MCF 10A (cell line): ENCODE results near the gene INTS11. TPM values are rescaled to one million over a fixed set of nuclear protein-coding genes. Genes with fewer than 3 reads are reported as not detected.

Experiments
- BruUV-seq: library from RNA; stranded (reverse); fragments of 400-500 nt; replicated peaks from 2 replicates; lab custom pipeline; 2021; lab: Mats Ljungman, UMichigan
- CTCF ChIA-PET: fragments of 300-600 bp; sonication (Branson Sonifier 250); formaldehyde crosslinking; extraction: SDS; loops from one replicate; lab custom pipeline; 2021; ENCODE audit warnings: antibody characterized with exemption, inconsistent platforms; lab: Yijun Ruan, JAX
- POLR2A ChIA-PET: fragments of 300-600, 350-650 bp; sonication (Branson Sonifier 250); formaldehyde crosslinking; extraction: SDS; loops from one replicate; lab custom pipeline; 2020; ENCODE audit warnings: antibody characterized with exemption, inconsistent platforms; lab: Yijun Ruan, JAX
- DNase-seq: peaks from one replicate; pipeline ENCODE4 v3.0.0-alpha.2; 2018; ENCODE audit not compliant: unreplicated experiment
- H3K27ac Mint-ChIP-seq: one replicate; pipeline ENCODE4 v1.8.0; 2022; ENCODE audit warnings: mild to moderate bottlenecking, low read depth, mixed read lengths; ENCODE audit not compliant: unreplicated experiment
- H3K27me3 Mint-ChIP-seq: one replicate; pipeline ENCODE4 v1.8.0; 2022; ENCODE audit warnings: mixed read lengths; ENCODE audit not compliant: insufficient read depth, unreplicated experiment
- H3K36me3 Mint-ChIP-seq: one replicate; pipeline ENCODE4 v1.8.0; 2022; ENCODE audit warnings: mild to moderate bottlenecking, moderate library complexity, mixed read lengths; ENCODE audit not compliant: insufficient read depth, unreplicated experiment
- H3K4me1 Mint-ChIP-seq: one replicate; pipeline ENCODE4 v1.8.0; 2022; ENCODE audit warnings: mixed read lengths; ENCODE audit not compliant: insufficient read depth, unreplicated experiment
- H3K4me3 Mint-ChIP-seq: one replicate; pipeline ENCODE4 v1.8.0; 2022; ENCODE audit warnings: mild to moderate bottlenecking, moderate library complexity, mixed read lengths; ENCODE audit not compliant: unreplicated experiment
- H3K9me3 Mint-ChIP-seq: one replicate; pipeline ENCODE4 v1.8.0; 2022; ENCODE audit warnings: mixed read lengths; ENCODE audit not compliant: unreplicated experiment
- intact Hi-C: fragments of 100-400 bp; cut with micrococcal nuclease; formaldehyde crosslinking; loops from 2 replicates; pipeline ENCODE4 v1.14.1; 2022
- total RNA-seq: library from RNA; stranded (reverse); gene quantifications from 2 replicates; pipeline ENCODE4 v1.2.3, GENCODE V29; 2022
- TF ChIP-seq, protein P1 (sequence below): fragments of 200-600 bp; IDR thresholded peaks from one replicate; pipeline ENCODE4 v1.8.0; 2022; ENCODE audit warnings: antibody characterized with exemption, mild to moderate bottlenecking; ENCODE audit not compliant: unreplicated experiment

Gene INTS11
- total RNA-seq, 1 experiment from 2014 or later, result 122 TPM

- ChIA-PET POLR2A (no interaction called here), CTCF (interaction anchor here (1.3 kb wide), 1 partner anchor 31 kb away, joined by 6 read pairs; no protein-coding TSS in a partner anchor)
- H3K27me3 Mint-ChIP-seq, result no peaks in the 10 kb centered on the region
- TF ChIP-seq, protein P1, sequence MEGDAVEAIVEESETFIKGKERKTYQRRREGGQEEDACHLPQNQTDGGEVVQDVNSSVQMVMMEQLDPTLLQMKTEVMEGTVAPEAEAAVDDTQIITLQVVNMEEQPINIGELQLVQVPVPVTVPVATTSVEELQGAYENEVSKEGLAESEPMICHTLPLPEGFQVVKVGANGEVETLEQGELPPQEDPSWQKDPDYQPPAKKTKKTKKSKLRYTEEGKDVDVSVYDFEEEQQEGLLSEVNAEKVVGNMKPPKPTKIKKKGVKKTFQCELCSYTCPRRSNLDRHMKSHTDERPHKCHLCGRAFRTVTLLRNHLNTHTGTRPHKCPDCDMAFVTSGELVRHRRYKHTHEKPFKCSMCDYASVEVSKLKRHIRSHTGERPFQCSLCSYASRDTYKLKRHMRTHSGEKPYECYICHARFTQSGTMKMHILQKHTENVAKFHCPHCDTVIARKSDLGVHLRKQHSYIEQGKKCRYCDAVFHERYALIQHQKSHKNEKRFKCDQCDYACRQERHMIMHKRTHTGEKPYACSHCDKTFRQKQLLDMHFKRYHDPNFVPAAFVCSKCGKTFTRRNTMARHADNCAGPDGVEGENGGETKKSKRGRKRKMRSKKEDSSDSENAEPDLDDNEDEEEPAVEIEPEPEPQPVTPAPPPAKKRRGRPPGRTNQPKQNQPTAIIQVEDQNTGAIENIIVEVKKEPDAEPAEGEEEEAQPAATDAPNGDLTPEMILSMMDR, result no peak
- no peak overlapping the region for H3K4me3 Mint-ChIP-seq
- H3K4me1 Mint-ChIP-seq, result no peaks in the 10 kb centered on the region
- BruUV-seq, result no TSS peak
- intact Hi-C loops, result no loop called here
- H3K36me3 Mint-ChIP-seq, result peaks cover 51% of the 10 kb centered on the region
- DNase-seq, result no peak
- no peak overlapping the region for H3K27ac Mint-ChIP-seq
- no peaks in the 10 kb centered on the region for H3K9me3 Mint-ChIP-seq
These were observed 16.5 kb upstream of the INTS11 start for GRCh38 chr1:1340791-1341548.

GRCh38 chr1:1340185-1340584, 15.7 kb upstream of the INTS11 start:
- CTCF ChIA-PET, result no interaction called here
- no peak for DNase-seq
- no peak overlapping the region for H3K4me3 Mint-ChIP-seq
- H3K36me3 Mint-ChIP-seq, result peaks cover 56% of the 10 kb centered on the region
- no peak overlapping the region for H3K27ac Mint-ChIP-seq
- intact Hi-C loops, result no loop called here
- no peaks in the 10 kb centered on the region for H3K4me1 Mint-ChIP-seq
- no peaks in the 10 kb centered on the region for H3K9me3 Mint-ChIP-seq
- no TSS peak for BruUV-seq
- TF ChIP-seq, protein P1, result no peak
- POLR2A ChIA-PET, result no interaction called here
- H3K27me3 Mint-ChIP-seq, result no peaks in the 10 kb centered on the region

- TF ChIP-seq, protein P1, result no peak
- intact Hi-C loops, result no loop called here
- Mint-ChIP-seq H3K27me3 (no peaks in the 10 kb centered on the region), H3K9me3 (no peaks in the 10 kb centered on the region), H3K4me1 (no peaks in the 10 kb centered on the region), H3K27ac (no peak overlapping the region), H3K36me3 (peaks cover 60% of the 10 kb centered on the region), H3K4me3 (no peak overlapping the region)
- POLR2A ChIA-PET, result interaction anchor here (0.9 to 1.1 kb wide), 2 partner anchors 9 to 12 kb away, joined by 3 read pairs; no protein-coding TSS in a partner anchor
- CTCF ChIA-PET, result no interaction called here
- BruUV-seq, result no TSS peak
- no peak for DNase-seq
These were observed 13.8 kb upstream of the INTS11 start for GRCh38 chr1:1338278-1338677.

GRCh38 chr1:1337793-1338147, 13.3 kb upstream of the INTS11 start:
- Mint-ChIP-seq H3K4me3 (no peak overlapping the region), H3K9me3 (no peaks in the 10 kb centered on the region), H3K27me3 (no peaks in the 10 kb centered on the region), H3K4me1 (no peaks in the 10 kb centered on the region), H3K36me3 (peaks cover 60% of the 10 kb centered on the region), H3K27ac (no peak overlapping the region)
- no TSS peak for BruUV-seq
- ChIA-PET POLR2A (interaction anchor here (0.9 to 1.1 kb wide), 2 partner anchors 10 to 11 kb away, joined by 3 read pairs; no protein-coding TSS in a partner anchor), CTCF (no interaction called here)
- intact Hi-C loops, result no loop called here
- DNase-seq, result no peak
- TF ChIP-seq, protein P1, result no peak
